GM18951 (cell line): Measurements from ENCODE around the gene MYO6.

Source experiments
- POLR2A ChIP-seq: IDR thresholded peaks from 4 replicates; pipeline ENCODE4 v1.6.1; 2011; ENCODE audit warnings: mild to moderate bottlenecking; ENCODE audit not compliant: insufficient read length, insufficient read depth; ENCODE audit errors: extremely low read depth
- in situ Hi-C: fragments of 300-500 bp; cut with MboI; formaldehyde crosslinking; loops from one replicate; pipeline ENCODE4 v1.12.0; 2022; ENCODE audit warnings: low sequenced_read_pairs, mixed read lengths, inconsistent platforms; ENCODE audit not compliant: unreplicated experiment

Gene MYO6

GRCh38 chr6:75818098-75818855, 69.2 kb downstream of the MYO6 start:
- in situ Hi-C loops: no loop called here
- TF ChIP-seq POLR2A: no peak

- no peak for TF ChIP-seq POLR2A
- in situ Hi-C loops: no loop called here
Observed at GRCh38 chr6:75819776-75820487, 70.9 kb downstream of the MYO6 start.

GRCh38 chr6:75824160-75824559, 75.1 kb downstream of the MYO6 start:
- in situ Hi-C loops: no loop called here
- TF ChIP-seq POLR2A: no peak

- no peak for TF ChIP-seq POLR2A
- in situ Hi-C loops: no loop called here
Observed at GRCh38 chr6:75827163-75827562, 78.1 kb downstream of the MYO6 start.

- in situ Hi-C loops: no loop called here
- TF ChIP-seq POLR2A: no peak
Observed at GRCh38 chr6:75830959-75831885, 82.2 kb downstream of the MYO6 start.

- in situ Hi-C loops: no loop called here
- TF ChIP-seq POLR2A: no peak
Observed at GRCh38 chr6:75834447-75834846, 85.4 kb downstream of the MYO6 start.

- in situ Hi-C loops: no loop called here
- TF ChIP-seq POLR2A: no peak
Observed at GRCh38 chr6:75842191-75842590, 93.2 kb downstream of the MYO6 start.

GRCh38 chr6:75842732-75843131, 93.7 kb downstream of the MYO6 start:
- TF ChIP-seq POLR2A: no peak
- in situ Hi-C loops: no loop called here

GRCh38 chr6:75843396-75843795, 94.4 kb downstream of the MYO6 start:
- in situ Hi-C loops: no loop called here
- no peak for TF ChIP-seq POLR2A

- in situ Hi-C loops: no loop called here
- no peak for TF ChIP-seq POLR2A
Observed at GRCh38 chr6:75848274-75848673, 99.2 kb downstream of the MYO6 start.

GRCh38 chr6:75849329-75850025, 100.4 kb downstream of the MYO6 start:
- in situ Hi-C loops: no loop called here
- TF ChIP-seq POLR2A: no peak

- in situ Hi-C loops: no loop called here
- no peak for TF ChIP-seq POLR2A
Observed at GRCh38 chr6:75850026-75850833, 101.2 kb downstream of the MYO6 start.
